Type B pancreatic cell (in vitro differentiated cells): ENCODE measurements around the gene CDHR2. TPM values are rescaled to one million over a fixed set of nuclear protein-coding genes. Genes with fewer than 3 reads are reported as not detected.

Experiments used
- DNase-seq: peaks from one replicate; pipeline ENCODE4 v3.0.0; 2021; ENCODE audit warnings: mixed read lengths; ENCODE audit not compliant: unreplicated experiment; ENCODE audit errors: extremely low spot score
- H3K27ac Mint-ChIP-seq: 2 replicates; pipeline ENCODE4 v1.8.0; 2021; ENCODE audit warnings: mild to moderate bottlenecking, mixed read lengths
- H3K27me3 Mint-ChIP-seq: 2 replicates; pipeline ENCODE4 v1.8.0; 2021; ENCODE audit warnings: mixed read lengths
- H3K36me3 Mint-ChIP-seq: 2 replicates; pipeline ENCODE4 v1.8.0; 2021; ENCODE audit warnings: mixed read lengths
- H3K4me1 Mint-ChIP-seq: one replicate; pipeline ENCODE4 v1.8.0; 2021; ENCODE audit warnings: mixed read lengths; ENCODE audit not compliant: unreplicated experiment
- H3K4me3 Mint-ChIP-seq: 2 replicates; pipeline ENCODE4 v1.8.0; 2021; ENCODE audit warnings: mild to moderate bottlenecking, mixed read lengths
- H3K9me3 Mint-ChIP-seq: 2 replicates; pipeline ENCODE4 v1.8.0; 2021; ENCODE audit warnings: mixed read lengths
- total RNA-seq: library from RNA; stranded (reverse); gene quantifications from 2 replicates; pipeline ENCODE4 v1.2.1, GENCODE V29; 2021; ENCODE audit warnings: low replicate concordance
- TF ChIP-seq, protein P1 (sequence below): fragments of 200-600 bp; sonication (generic); conservative IDR thresholded peaks from 2 replicates; pipeline ENCODE4 v1.5.0; 2021; ENCODE audit warnings: antibody characterized with exemption, mild to moderate bottlenecking

CDHR2 gene
- total RNA-seq, 1 donor from 2014 or later, result 4.1 TPM

DNA sequence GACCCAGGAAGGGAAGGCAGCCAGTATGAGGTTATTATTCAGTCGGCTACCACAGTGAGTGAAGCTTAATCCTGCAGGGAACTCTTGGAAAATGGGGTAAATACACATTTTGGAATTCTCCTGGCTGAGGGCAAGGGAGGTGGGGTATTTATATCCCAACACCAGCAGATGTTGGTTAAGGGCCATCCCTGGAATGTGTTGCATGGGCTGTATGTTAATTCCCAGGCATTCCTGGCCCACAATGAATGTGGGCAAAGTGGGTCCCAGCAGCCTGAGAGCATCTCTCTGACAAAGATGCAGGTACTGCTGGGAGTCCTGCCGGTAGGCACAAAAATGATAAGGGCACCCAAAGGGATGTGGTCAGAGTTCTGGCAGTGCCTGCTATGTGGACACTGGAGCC lies 63.7 kb downstream of the CDHR2 start:
- Mint-ChIP-seq H3K4me3 (no peak overlapping the region), H3K27me3 (peaks cover 74% of the 10 kb centered on the region), H3K36me3 (no peaks in the 10 kb centered on the region), H3K27ac (no peak overlapping the region), H3K9me3 (no peaks in the 10 kb centered on the region), H3K4me1 (peaks cover 7% of the 10 kb centered on the region)
- TF ChIP-seq, protein P1, sequence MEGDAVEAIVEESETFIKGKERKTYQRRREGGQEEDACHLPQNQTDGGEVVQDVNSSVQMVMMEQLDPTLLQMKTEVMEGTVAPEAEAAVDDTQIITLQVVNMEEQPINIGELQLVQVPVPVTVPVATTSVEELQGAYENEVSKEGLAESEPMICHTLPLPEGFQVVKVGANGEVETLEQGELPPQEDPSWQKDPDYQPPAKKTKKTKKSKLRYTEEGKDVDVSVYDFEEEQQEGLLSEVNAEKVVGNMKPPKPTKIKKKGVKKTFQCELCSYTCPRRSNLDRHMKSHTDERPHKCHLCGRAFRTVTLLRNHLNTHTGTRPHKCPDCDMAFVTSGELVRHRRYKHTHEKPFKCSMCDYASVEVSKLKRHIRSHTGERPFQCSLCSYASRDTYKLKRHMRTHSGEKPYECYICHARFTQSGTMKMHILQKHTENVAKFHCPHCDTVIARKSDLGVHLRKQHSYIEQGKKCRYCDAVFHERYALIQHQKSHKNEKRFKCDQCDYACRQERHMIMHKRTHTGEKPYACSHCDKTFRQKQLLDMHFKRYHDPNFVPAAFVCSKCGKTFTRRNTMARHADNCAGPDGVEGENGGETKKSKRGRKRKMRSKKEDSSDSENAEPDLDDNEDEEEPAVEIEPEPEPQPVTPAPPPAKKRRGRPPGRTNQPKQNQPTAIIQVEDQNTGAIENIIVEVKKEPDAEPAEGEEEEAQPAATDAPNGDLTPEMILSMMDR, result no peak
- DNase-seq, result no peak

DNA sequence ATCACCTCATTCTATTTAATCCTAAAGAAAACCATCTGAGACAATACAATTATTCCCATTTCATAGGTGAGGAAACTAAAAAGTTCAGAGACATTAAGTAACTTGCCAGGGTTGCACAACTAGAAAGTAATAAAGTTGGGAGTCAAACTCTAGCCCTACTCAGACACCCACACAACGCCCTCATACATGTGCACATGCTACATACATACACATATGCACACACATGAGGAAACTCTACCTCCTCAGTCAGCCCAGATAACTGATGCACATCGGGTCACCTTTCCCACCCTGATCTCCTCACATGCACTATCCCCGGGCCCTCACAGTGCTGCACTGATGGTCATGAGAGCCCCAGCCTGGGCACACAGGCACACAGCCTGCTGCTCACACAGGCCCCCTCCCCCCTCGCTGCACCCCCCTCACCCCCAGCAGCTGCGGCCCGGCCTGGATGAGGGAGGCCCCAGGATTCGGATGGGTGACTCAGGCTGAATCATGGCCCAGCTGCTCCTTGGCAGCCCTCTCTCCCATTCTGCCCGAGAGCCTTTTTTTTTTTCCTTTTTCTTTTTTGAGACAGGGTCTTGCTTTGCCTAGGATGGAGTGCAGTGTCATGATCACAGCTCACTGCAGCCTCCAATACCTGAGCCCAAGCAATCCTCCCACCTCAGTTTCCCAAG lies 65.8 kb downstream of the CDHR2 start:
- Mint-ChIP-seq H3K36me3 (no peaks in the 10 kb centered on the region), H3K27ac (no peak overlapping the region), H3K4me1 (no peaks in the 10 kb centered on the region), H3K9me3 (no peaks in the 10 kb centered on the region), H3K4me3 (no peak overlapping the region), H3K27me3 (peaks cover 87% of the 10 kb centered on the region)
- DNase-seq, result no peak
- TF ChIP-seq, protein P1, result no peak

DNA sequence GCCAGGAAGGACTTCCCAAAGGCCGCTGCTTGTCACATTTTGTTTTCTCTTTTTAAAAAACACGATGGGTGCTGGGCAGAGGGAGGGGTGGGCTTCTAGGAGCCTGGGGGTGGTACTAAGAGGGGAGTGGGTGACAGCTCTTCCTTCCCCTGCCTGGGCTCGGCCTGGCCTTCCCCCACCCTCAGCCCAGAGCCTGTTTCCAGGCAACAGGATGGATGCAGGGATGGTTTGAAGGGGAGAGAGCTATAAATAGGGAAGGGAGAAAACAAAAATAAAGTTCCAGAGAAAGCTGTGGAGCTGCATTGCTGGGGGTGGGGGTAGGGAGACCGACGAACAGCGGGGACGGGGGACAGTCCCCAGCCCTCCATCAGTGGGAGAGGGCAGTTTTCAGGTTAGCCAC lies 67.4 kb downstream of the CDHR2 start:
- no peak for DNase-seq
- TF ChIP-seq, protein P1, result no peak
- no peaks in the 10 kb centered on the region for H3K4me1 Mint-ChIP-seq
- no peaks in the 10 kb centered on the region for H3K36me3 Mint-ChIP-seq
- H3K4me3 Mint-ChIP-seq, result no peak overlapping the region
- no peaks in the 10 kb centered on the region for H3K9me3 Mint-ChIP-seq
- H3K27ac Mint-ChIP-seq, result no peak overlapping the region
- H3K27me3 Mint-ChIP-seq, result peaks cover 94% of the 10 kb centered on the region

DNA sequence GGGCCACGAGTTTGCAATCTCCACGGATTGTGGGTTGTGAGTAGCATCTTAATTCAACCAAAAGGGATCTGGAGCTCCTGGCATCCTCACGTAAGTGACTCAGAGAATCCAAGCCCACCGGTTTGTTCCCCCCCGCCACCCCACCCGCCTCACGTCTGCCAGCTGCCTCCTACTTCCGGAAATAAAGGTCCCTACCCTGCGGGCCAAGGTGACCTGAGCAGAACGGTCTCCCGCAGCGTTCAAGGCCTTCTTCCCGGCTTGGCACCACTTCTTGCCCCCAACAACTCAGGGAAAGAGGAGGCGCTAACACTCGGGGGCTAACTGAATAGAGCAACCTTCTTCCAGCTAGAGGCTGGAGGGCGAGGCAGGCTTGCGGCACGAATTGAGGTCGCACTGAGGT lies 69.6 kb downstream of the CDHR2 start:
- Mint-ChIP-seq H3K4me3 (no peak overlapping the region), H3K9me3 (no peaks in the 10 kb centered on the region), H3K27me3 (peaks cover 95% of the 10 kb centered on the region), H3K36me3 (no peaks in the 10 kb centered on the region), H3K27ac (no peak overlapping the region), H3K4me1 (no peaks in the 10 kb centered on the region)
- TF ChIP-seq, protein P1, result no peak
- DNase-seq, result no peak

DNA sequence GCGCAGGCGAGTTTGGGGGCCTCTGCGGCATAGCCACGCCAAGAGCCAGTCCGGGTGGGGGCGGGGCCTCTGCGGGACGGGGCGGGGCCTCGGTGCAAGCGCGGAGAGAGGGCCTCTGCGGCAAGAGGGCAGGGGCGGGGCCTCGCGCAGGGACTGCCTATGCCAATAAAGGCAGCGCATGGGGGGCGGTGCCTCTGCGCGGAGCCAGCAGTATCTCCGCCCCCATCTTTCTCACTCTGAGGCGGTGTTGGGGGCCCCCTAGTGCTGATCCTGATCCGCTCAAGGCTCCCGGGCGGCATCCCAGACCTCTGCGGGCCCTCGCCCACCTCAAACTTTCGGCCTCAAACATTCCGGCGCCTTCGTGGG lies 70.0 kb downstream of the CDHR2 start:
- H3K4me3 Mint-ChIP-seq, result no peak overlapping the region
- TF ChIP-seq, protein P1, result peak; percentile 61
- H3K27ac Mint-ChIP-seq, result no peak overlapping the region
- no peaks in the 10 kb centered on the region for H3K4me1 Mint-ChIP-seq
- H3K9me3 Mint-ChIP-seq, result no peaks in the 10 kb centered on the region
- DNase-seq, result peak; percentile 81
- no peaks in the 10 kb centered on the region for H3K36me3 Mint-ChIP-seq
- peaks cover 95% of the 10 kb centered on the region for H3K27me3 Mint-ChIP-seq
